ENCODE data around the gene EDIL3.

The EDIL3 gene

GRCh38 chr5:84265130-84265529, 119.5 kb downstream of the EDIL3 start:
- H3K4me3 ChIP-seq (ENCODE audit: low read depth, low read length): no peak overlapping the region

GRCh38 chr5:84260939-84261338, 123.7 kb downstream of the EDIL3 start:
- no peak overlapping the region for H3K4me3 ChIP-seq (ENCODE audit: low read depth, low read length)

- H3K4me3 ChIP-seq (ENCODE audit: low read depth, low read length): no peak overlapping the region
Observed at GRCh38 chr5:84260140-84260539, 124.5 kb downstream of the EDIL3 start.

GRCh38 chr5:84259283-84260045, 125.2 kb downstream of the EDIL3 start:
- no peak overlapping the region for H3K4me3 ChIP-seq (ENCODE audit: low read depth, low read length)

GRCh38 chr5:84257061-84257460, 127.6 kb downstream of the EDIL3 start:
- H3K4me3 ChIP-seq (ENCODE audit: low read depth, low read length): no peak overlapping the region

- H3K4me3 ChIP-seq (ENCODE audit: low read depth, low read length): no peak overlapping the region
Observed at GRCh38 chr5:84255315-84255714, 129.4 kb downstream of the EDIL3 start.

GRCh38 chr5:84253946-84254345, 130.7 kb downstream of the EDIL3 start:
- H3K4me3 ChIP-seq (ENCODE audit: low read depth, low read length): no peak overlapping the region

GRCh38 chr5:84251503-84251902, 133.2 kb downstream of the EDIL3 start:
- H3K4me3 ChIP-seq (ENCODE audit: low read depth, low read length): no peak overlapping the region

- H3K4me3 ChIP-seq (ENCODE audit: low read depth, low read length): no peak overlapping the region
Observed at GRCh38 chr5:84249918-84250630, 134.6 kb downstream of the EDIL3 start.

- H3K4me3 ChIP-seq (ENCODE audit: low read depth, low read length): no peak overlapping the region
Observed at GRCh38 chr5:84248013-84248412, 136.7 kb downstream of the EDIL3 start.

GRCh38 chr5:84242286-84242685, 142.4 kb downstream of the EDIL3 start:
- no peak overlapping the region for H3K4me3 ChIP-seq (ENCODE audit: low read depth, low read length)

- H3K4me3 ChIP-seq (ENCODE audit: low read depth, low read length): no peak overlapping the region
Observed at GRCh38 chr5:84239494-84239893, 145.2 kb downstream of the EDIL3 start.

- no peak overlapping the region for H3K4me3 ChIP-seq (ENCODE audit: low read depth, low read length)
Observed at GRCh38 chr5:84237126-84237525, 147.6 kb downstream of the EDIL3 start.

- H3K4me3 ChIP-seq (ENCODE audit: low read depth, low read length): no peak overlapping the region
Observed at GRCh38 chr5:84231433-84231832, 153.2 kb downstream of the EDIL3 start.

GRCh38 chr5:84229045-84229444, 155.6 kb downstream of the EDIL3 start:
- no peak overlapping the region for H3K4me3 ChIP-seq (ENCODE audit: low read depth, low read length)

- no peak overlapping the region for H3K4me3 ChIP-seq (ENCODE audit: low read depth, low read length)
Observed at GRCh38 chr5:84228266-84228665, 156.4 kb downstream of the EDIL3 start.

- H3K4me3 ChIP-seq (ENCODE audit: low read depth, low read length): no peak overlapping the region
Observed at GRCh38 chr5:84227236-84227635, 157.4 kb downstream of the EDIL3 start.

GRCh38 chr5:84218546-84218945, 166.1 kb downstream of the EDIL3 start:
- no peak overlapping the region for H3K4me3 ChIP-seq (ENCODE audit: low read depth, low read length)

GRCh38 chr5:84215521-84215920, 169.2 kb downstream of the EDIL3 start:
- no peak overlapping the region for H3K4me3 ChIP-seq (ENCODE audit: low read depth, low read length)

GRCh38 chr5:84213861-84214260, 170.8 kb downstream of the EDIL3 start:
- no peak overlapping the region for H3K4me3 ChIP-seq (ENCODE audit: low read depth, low read length)

GRCh38 chr5:84213212-84213611, 171.5 kb downstream of the EDIL3 start:
- H3K4me3 ChIP-seq (ENCODE audit: low read depth, low read length): no peak overlapping the region

GRCh38 chr5:84204772-84205171, 179.9 kb downstream of the EDIL3 start:
- H3K4me3 ChIP-seq (ENCODE audit: low read depth, low read length): no peak overlapping the region
